ENCODE data around the gene VRK2. TPM values are rescaled to one million over a fixed set of nuclear protein-coding genes. Genes with fewer than 3 reads are reported as not detected.

The VRK2 gene
- total RNA-seq, 2 donors from 2014 or later = 6.6 to 10.9 TPM

DNA sequence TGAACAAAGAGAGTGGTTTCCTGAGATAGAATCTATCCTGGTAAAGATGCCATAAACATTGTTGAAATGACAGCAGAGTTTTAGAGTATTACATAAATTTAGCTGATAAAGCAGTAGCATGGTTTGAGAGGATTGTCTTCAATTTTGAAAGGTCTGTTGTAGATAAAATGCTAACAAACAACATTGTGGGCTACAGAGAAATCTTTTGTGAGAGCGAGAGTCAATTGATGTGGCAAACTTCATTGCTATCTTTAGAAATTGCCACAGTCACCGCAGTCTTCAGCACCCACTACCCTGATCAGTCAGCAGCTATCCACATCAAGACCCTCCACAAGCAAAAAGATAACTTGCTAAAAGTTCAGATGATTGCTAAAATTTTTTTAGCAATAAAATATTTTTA is 17.5 kb downstream of the VRK2 start:
- no peak for DNase-seq
- no peak overlapping the region for H3K27ac ChIP-seq
- TF ChIP-seq POLR2A (IDR thresholded peaks at IDR 0.05) (no peak), CTCF (IDR thresholded peaks at IDR 0.05) (no peak)
- no peaks in the 10 kb centered on the region for H3K9me3 ChIP-seq
- no peak overlapping the region for H3K4me3 ChIP-seq
- H3K4me1 ChIP-seq = no peaks in the 10 kb centered on the region
- no peaks in the 10 kb centered on the region for H3K36me3 ChIP-seq (replicated peaks in 1 of 2; ENCODE audit: insufficient read depth in 1 of 2, low read depth in 2 of 2)
- no peak for ATAC-seq
- intact Hi-C loops (cut with DNase I) = no loop called here
- 94 to 100% methylated on average over 2 of the region's 2 CpGs for WGBS, 2 donors
- no peaks in the 10 kb centered on the region for H3K27me3 ChIP-seq

- ATAC-seq (no peak), DNase-seq (no peak)
- intact Hi-C loops (cut with DNase I) = no loop called here
- no peak overlapping the region for H3K27ac ChIP-seq
- no peak overlapping the region for H3K4me3 ChIP-seq
- WGBS, 2 donors = 94 to 98% methylated on average over 1 of the region's 1 CpG
- H3K27me3 ChIP-seq = no peaks in the 10 kb centered on the region
- H3K4me1 ChIP-seq = no peaks in the 10 kb centered on the region
- no peaks in the 10 kb centered on the region for H3K9me3 ChIP-seq
- H3K36me3 ChIP-seq (replicated peaks in 1 of 2; ENCODE audit: insufficient read depth in 1 of 2, low read depth in 2 of 2) = no peaks in the 10 kb centered on the region
- TF ChIP-seq CTCF (IDR thresholded peaks at IDR 0.05) = no peak
Measured at GRCh38 chr2:58065248-58065647, 18.6 kb downstream of the VRK2 start.

GRCh38 chr2:58067001-58067400 is 20.4 kb downstream of the VRK2 start:
- ATAC-seq (no peak), DNase-seq (no peak)
- intact Hi-C loops (cut with DNase I) = no loop called here
- H3K4me3 ChIP-seq = no peak overlapping the region
- no peaks in the 10 kb centered on the region for H3K4me1 ChIP-seq
- no peaks in the 10 kb centered on the region for H3K27me3 ChIP-seq
- H3K27ac ChIP-seq = no peak overlapping the region
- TF ChIP-seq CTCF (IDR thresholded peaks at IDR 0.05) = no peak
- no peak for TF ChIP-seq POLR2A (IDR thresholded peaks at IDR 0.05)
- no peaks in the 10 kb centered on the region for H3K9me3 ChIP-seq
- no peaks in the 10 kb centered on the region for H3K36me3 ChIP-seq (replicated peaks in 1 of 2; ENCODE audit: insufficient read depth in 1 of 2, low read depth in 2 of 2)
- 84 to 94% methylated on average over 2 of the region's 2 CpGs for WGBS, 2 donors

DNA sequence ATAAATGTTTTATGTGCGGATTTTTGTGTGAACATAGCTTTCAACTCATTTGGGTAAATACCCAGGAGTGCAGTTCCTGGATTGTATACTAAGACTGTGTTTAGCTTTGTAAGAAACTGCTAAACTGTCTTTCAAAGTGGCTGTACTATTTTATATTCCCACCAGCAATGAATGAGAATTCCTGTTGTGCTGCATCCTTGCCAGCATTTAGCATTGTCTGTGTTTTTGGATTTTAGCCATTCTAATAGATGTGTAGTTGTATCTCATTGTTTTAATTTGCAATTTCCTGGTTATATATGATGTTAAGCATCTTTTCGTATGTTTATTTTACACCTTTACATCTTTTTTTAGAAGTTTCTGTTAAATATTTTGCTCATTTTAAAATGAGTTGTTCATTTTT is 24.2 kb downstream of the VRK2 start:
- no peak for ATAC-seq
- Histone ChIP-seq H3K27me3 (no peaks in the 10 kb centered on the region), H3K36me3 (replicated peaks in 1 of 2; ENCODE audit: insufficient read depth in 1 of 2, low read depth in 2 of 2) (no peaks in the 10 kb centered on the region), H3K4me3 (no peak overlapping the region), H3K27ac (no peak overlapping the region), H3K4me1 (no peaks in the 10 kb centered on the region), H3K9me3 (no peaks in the 10 kb centered on the region)
- 94 to 95% methylated on average over 2 of the region's 2 CpGs for WGBS, 2 donors
- DNase-seq = no peak
- TF ChIP-seq POLR2A (IDR thresholded peaks at IDR 0.05) (no peak), CTCF (IDR thresholded peaks at IDR 0.05) (no peak)
- intact Hi-C loops (cut with DNase I) = no loop called here

- no peak overlapping the region for H3K4me3 ChIP-seq
- DNase-seq (no peak), ATAC-seq (no peak)
- TF ChIP-seq CTCF (IDR thresholded peaks at IDR 0.05) = no peak
- no peak for TF ChIP-seq POLR2A (IDR thresholded peaks at IDR 0.05)
- H3K9me3 ChIP-seq = no peaks in the 10 kb centered on the region
- no peaks in the 10 kb centered on the region for H3K27me3 ChIP-seq
- no peak overlapping the region for H3K27ac ChIP-seq
- H3K36me3 ChIP-seq (replicated peaks in 1 of 2; ENCODE audit: insufficient read depth in 1 of 2, low read depth in 2 of 2) = no peaks in the 10 kb centered on the region
- intact Hi-C loops (cut with DNase I) = no loop called here
- no peaks in the 10 kb centered on the region for H3K4me1 ChIP-seq
- 81 to 89% methylated on average over 1 of the region's 1 CpG for WGBS, 2 donors
Measured at GRCh38 chr2:58072102-58072501, 25.5 kb downstream of the VRK2 start.
